Mesenteric fat pad (tissue), 1 donor: ENCODE measurements around the gene PIGL. TPM values are rescaled to one million over a fixed set of nuclear protein-coding genes. Genes with fewer than 3 reads are reported as not detected.
"Not testable (repeated sequence)": the region's sequence is repeated elsewhere in the genome, so short reads cannot be mapped to it uniquely, and the experiment has no call there.

ENCODE experiments used
- DNase-seq: peaks from one replicate; pipeline ENCODE4 v3.0.0-alpha.2; 2020; ENCODE audit warnings: low spot score
- total RNA-seq: library from RNA; stranded (reverse); fragmentation: NEBNext Ultra II Directional; extraction: Animal tissue kit (Norgen Biotek cat#: 25700); gene quantifications from one replicate; pipeline ENCODE4 v1.2.1, GENCODE V29; 2021
- donor health status: DM: yes; HTN: yes; CAD: no.

PIGL gene
- total RNA-seq, 1 donor from 2014 or later: 42.9 TPM

DNA sequence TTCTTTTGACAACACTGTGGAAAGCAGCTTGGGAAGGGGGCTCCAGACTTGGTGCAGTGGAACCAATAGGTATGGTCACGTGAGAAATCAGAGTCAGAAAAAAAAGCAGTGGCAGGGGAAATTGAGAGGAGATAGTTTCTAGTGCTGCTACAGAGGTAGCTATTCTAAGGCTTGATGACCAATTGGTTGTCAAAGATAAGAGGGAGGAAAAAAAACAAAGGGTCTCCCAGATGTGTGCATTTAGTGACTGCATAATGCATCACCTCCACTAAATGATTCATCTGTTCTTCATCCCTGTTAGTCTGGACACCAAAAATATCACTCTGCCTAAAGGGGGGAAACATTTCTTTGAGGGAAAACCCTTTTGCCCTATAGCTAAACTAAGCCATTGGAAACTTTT lies 56.5 kb downstream of the PIGL start:
- no peak for DNase-seq

GRCh38 chr17:16273929-16274339 lies 56.9 kb downstream of the PIGL start:
- DNase-seq: no peak

- DNase-seq: no peak
Measured at GRCh38 chr17:16275024-16275423, 58.0 kb downstream of the PIGL start.

GRCh38 chr17:16277163-16277562 lies 60.2 kb downstream of the PIGL start:
- no peak for DNase-seq

DNA sequence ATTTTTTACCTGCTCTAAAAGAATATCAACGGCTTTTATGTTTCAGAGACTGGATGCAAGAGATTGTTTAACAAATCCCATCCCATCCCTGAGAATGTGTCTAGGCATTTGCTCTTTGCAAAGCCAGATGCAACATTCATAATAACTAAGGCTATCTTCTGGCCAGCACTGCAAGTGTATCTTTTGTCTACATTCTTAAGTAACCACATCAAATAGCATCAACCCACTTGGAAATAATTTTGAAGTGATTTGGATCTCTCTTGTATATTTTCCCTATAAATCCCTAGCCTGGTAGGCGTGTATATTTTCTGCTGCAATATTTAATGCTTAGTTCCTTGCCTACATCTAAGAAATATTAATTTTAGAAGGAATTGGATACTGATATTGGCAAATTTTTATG lies 64.3 kb downstream of the PIGL start:
- no peak for DNase-seq

DNA sequence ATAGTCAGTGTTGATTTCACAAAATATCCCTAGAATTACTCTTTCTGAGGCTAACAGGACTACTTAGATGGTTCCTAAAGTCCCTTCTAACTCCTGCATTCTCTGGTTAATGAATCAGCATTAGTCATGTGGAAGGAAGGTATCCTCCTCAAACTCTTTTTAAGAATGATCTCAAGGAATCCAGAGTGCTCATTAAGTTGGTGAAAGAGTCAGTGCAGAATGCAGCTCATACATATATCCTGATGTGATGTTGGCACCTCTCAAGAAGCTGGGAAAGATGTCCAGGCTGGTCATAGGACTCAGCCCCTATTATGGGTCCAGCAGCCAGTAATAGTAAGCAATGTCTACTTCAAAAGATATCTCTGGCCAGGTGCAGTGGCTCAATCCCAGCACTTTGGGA lies 65.5 kb downstream of the PIGL start:
- DNase-seq: peak; percentile 18

GRCh38 chr17:16283705-16284104 lies 66.7 kb downstream of the PIGL start:
- no peak for DNase-seq

DNA sequence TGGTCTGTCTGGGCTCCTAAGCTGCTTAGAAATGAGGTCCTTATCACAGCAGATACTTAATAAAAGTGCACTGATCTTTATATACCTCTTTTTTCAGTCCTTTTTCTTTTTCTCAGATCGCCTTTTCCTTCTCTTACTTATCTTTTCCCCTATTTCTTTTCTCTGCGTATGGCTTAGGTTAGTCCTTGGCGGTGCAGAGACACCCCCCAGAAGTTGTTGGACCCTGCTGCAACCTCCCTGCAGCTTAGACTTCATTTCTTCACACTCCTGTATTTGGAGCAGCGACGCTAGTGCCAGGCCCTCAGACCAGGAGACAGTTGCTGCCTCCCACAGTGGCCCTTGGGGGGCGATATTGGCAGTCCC lies 68.6 kb downstream of the PIGL start:
- DNase-seq: no peak

GRCh38 chr17:16286009-16286946 lies 69.3 kb downstream of the PIGL start:
- DNase-seq: peak; percentile 90

DNA sequence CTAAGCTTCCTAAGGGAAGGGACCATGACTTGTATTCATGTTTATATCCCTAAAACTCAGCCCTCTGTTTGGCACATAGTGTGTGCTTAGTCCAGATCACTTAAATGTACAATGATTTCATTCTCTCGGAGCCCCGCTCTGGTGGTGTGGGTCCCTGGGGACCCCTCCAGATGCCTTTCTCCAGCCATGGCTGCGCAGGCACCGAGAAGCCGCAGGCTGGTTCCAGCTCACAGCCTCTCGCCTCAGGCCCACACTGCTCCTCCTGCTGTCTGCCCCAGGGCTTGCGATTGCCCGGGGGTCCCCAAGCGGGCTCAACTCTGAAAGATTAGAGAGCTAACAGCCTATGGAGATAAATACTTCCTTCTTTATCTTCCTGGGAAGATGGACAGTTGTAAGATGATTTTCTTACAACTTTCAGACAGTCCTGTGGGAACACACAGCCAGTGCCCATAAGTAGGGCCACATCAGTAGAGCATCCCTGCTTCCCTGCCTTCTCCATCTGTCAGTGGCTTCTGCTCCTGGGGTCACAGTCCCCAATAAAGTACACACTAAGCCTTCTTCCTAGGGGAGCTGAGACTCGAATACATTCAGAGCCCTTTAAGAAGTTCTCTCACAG lies 70.0 kb downstream of the PIGL start:
- DNase-seq: peak; percentile 80

- DNase-seq: no peak
Measured at GRCh38 chr17:16287563-16288027, 70.6 kb downstream of the PIGL start.

- no peak for DNase-seq
Measured at GRCh38 chr17:16288860-16289571, 72.0 kb downstream of the PIGL start.

- no peak for DNase-seq
Measured at GRCh38 chr17:16293931-16294330, 76.9 kb downstream of the PIGL start.

- no peak for DNase-seq
Measured at GRCh38 chr17:16294560-16294959, 77.5 kb downstream of the PIGL start.

- DNase-seq: not testable (repeated sequence)
Measured at GRCh38 chr17:16296072-16296471, 79.1 kb downstream of the PIGL start.

DNA sequence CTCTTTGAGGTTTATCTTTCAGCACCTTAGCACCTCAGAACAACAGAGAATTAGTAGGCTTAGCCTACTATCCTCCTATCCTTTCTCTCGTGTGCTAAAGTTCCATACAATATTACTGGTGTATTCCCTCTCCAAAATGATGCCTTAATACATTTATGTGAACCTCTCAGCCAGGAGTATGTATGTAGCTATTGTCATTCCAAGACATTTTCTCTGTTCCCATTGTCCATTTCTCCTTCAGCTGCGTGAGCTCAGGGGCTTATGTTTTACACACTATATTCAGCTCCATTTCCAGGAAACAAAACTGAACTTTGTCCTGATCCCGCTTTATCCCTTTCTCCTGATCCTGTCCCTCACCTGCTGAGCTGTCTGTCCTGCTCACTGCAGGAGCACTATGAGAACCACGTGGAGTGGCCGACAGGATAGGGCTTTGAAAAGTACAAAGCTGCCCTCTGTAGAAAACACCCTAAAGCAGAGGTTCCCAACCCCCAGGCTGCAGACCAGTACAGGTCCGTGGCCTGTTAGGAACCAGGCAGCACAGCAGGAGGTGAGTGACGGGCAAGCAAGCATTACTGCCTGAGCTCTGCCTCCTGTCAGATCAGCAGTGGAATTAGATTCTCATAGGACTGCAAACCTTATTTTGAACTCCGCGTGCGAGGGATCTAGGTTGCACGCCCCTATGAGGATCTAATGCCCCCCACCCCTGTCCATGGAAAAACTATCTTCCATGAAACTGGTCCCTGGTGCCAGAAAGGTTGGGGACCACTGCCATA lies 80.5 kb downstream of the PIGL start:
- DNase-seq: peak; percentile 71

GRCh38 chr17:16298140-16298662 lies 81.2 kb downstream of the PIGL start:
- no peak for DNase-seq

DNA sequence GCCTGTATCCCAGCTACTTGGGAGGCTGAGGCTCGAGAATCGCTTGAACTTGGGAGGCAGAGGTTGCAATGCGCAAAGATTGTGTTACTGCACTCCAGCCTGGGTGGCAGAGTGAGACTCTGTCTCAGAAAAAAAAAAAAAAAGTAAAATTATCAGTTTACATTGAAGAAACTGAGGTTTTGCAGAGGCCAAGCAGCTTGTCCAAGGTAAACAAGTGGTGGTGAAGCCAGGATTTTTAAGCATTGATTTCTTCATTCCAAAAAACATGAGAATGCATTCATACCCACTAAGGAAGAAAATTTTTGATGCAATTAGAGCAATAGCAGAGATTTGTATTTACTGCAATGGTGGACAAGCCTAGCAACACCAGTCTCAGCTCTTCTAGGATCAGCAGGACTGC lies 83.5 kb downstream of the PIGL start:
- peak; percentile 41 for DNase-seq

- peak; percentile 33 for DNase-seq
Measured at GRCh38 chr17:16301963-16302855, 85.2 kb downstream of the PIGL start.

GRCh38 chr17:16302856-16303255 lies 85.8 kb downstream of the PIGL start:
- DNase-seq: no peak
